ENCODE data around the gene BACE2.

GRCh38 chr21:41153443-41153842 lies 14.5 kb upstream of the BACE2 start:
- TF ChIP-seq CTCF (IDR thresholded peaks at IDR 0.05; ENCODE audit: insufficient read depth, low read length) (no peak), POLR2AphosphoS5 (IDR thresholded peaks at IDR 0.05; ENCODE audit: low read depth) (no peak), REST (IDR thresholded peaks at IDR 0.05; ENCODE audit: insufficient replicate concordance, low read depth) (no peak)
